Stimulated activated CD8-positive, alpha-beta memory T cell treated with anti-CD3 and anti-CD28 coated beads, Interleukin-7, amount 100 ng/mL, for 48 hours (primary cell): ENCODE results near the gene HS3ST3B1.
A peak's percentile ranks its signal among the peaks of the same experiment; 100 is the strongest.

Experiments used
- DNase-seq, 2 donors: peaks; one replicate each; pipeline ENCODE4 v3.0.0-alpha.2; 2020; ENCODE audit warnings: low read depth in 1 of 2; ENCODE audit errors: extremely low read depth in 1 of 2

The HS3ST3B1 gene

DNA sequence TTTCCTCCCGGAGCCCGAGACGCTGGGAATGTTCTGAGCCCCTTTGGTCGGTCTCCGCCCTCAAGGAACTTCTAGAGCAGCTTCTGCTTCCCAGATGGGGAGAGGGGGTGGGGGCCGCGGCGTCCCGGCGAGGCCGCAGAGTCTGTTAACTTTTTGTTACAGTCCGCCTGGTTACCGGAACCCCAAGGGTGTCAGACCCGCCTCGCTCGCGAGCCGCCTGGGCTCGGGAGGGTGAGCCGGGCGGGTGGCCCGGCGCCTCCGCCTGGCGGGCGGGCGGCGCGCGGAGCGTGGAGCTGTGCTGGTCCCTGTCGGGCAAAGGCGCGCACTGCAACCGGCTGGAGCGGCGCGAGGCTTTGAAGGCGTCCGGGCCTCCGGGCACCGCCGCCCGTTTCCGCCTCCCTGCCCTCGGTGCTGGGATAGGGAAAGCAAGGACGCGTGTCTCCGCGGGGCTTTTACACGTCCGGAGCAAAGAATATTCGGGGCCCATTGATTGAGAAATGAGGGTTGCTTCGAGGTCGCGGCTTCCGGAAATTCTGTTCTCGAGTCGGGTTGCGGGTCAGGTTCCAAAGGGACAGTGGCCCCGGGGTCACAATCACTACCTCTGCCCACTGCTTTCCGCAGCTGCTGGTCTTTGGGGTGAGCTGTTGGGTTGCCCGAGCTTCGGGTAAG is 1.7 kb downstream of the HS3ST3B1 start:
- DNase-seq: peak in 1 of 2 donors; percentile 79

- no peak for DNase-seq
These were observed 2.7 kb downstream of the HS3ST3B1 start for GRCh38 chr17:14303343-14304221.

DNA sequence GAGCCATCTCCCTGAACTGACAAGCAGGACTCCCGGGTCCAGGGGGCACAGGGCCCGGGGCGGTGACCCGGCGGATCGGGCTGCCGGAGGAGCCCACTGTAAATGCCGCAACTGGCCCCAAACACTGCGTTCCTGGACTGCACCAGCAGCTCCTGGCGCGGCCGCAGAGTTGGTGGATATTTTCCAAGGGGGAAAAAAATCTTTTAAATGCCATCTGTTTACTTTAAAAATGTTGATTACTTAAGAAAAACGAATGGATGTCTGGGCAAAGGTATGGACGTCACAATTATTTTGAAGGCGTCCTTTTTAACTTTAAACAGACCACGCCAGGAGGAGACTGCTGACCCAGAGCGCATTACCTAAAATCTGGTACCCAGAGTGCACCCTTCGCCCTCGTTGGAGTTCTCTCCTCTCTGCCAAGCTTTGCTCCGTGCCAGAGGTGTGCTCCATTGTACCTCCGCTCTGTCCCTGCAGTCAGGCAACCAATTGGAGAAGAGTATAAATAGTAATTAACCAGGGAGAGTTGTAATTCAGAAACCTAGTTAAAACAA is 3.4 kb downstream of the HS3ST3B1 start:
- no peak for DNase-seq

GRCh38 chr17:14304773-14305517 is 4.1 kb downstream of the HS3ST3B1 start:
- no peak for DNase-seq

DNA sequence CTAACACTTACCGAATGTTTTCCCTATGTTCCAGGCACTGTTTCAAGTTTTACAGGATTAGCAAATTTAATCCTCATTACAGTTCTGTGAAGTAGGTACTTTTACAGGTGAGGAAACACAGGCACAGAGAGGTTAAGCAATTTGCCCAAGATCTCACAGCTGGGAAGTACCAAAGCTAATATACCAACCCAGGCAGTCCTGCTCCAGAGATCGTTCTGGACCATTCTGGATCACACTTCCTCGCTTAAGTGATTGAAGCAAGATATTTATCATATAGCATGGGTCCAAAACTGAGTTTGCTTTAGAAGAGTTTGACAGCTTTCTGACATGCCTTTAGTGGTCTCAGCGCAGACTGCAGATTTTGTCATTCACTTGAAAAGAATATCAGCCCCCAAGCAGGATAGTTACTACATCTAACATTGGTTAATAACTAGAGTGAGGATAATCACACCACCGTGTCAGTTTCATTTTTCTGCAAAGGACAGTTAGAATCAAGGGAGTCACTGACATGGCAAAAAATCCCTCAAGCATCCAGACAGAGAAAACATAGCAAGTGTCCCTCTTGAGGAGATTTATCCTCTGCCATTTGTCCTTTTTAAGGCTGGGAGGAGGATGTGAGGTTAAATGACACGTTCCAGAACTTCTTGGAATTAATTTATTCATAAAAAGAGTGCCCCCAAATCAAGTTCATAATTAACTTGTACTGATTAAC is 5.1 kb downstream of the HS3ST3B1 start:
- no peak for DNase-seq

GRCh38 chr17:14306596-14306995 is 5.7 kb downstream of the HS3ST3B1 start:
- DNase-seq: no peak

DNA sequence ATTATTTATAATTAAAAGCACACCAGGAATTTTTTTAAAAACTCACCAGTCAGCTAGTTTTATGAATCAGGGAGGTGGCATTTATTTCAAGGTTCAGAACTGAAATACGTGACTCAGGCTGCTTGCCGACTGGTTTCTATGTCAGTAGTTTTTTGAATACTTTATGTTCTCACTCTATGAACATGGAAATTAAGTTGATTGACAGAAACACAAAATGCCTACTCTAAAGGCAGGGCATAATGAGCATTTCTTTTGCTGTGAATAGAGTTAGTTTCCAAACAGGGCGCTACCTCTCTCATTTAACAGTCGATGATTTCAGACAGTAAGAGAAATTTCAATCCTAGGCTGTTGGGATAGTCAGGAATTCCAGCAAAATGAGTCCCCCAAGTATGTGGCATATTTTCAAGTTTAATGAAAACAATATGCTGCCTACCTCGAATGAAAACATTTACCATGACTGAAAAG is 6.7 kb downstream of the HS3ST3B1 start:
- no peak for DNase-seq

DNA sequence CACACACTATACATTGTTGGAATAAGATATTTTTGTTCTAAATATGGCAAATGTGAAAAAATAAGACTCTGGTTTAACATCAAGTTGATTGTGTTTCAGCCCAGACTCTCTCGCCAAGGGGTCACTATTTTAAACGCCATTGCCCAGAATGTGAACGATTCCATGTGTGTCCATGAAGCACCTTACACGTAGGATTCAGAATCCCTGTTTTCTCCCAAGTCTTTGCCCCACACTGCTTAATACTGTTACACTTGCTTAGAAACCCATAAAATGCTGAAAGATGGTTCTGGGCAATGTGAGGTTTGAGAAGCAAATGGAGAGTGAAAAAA is 7.7 kb downstream of the HS3ST3B1 start:
- no peak for DNase-seq

DNA sequence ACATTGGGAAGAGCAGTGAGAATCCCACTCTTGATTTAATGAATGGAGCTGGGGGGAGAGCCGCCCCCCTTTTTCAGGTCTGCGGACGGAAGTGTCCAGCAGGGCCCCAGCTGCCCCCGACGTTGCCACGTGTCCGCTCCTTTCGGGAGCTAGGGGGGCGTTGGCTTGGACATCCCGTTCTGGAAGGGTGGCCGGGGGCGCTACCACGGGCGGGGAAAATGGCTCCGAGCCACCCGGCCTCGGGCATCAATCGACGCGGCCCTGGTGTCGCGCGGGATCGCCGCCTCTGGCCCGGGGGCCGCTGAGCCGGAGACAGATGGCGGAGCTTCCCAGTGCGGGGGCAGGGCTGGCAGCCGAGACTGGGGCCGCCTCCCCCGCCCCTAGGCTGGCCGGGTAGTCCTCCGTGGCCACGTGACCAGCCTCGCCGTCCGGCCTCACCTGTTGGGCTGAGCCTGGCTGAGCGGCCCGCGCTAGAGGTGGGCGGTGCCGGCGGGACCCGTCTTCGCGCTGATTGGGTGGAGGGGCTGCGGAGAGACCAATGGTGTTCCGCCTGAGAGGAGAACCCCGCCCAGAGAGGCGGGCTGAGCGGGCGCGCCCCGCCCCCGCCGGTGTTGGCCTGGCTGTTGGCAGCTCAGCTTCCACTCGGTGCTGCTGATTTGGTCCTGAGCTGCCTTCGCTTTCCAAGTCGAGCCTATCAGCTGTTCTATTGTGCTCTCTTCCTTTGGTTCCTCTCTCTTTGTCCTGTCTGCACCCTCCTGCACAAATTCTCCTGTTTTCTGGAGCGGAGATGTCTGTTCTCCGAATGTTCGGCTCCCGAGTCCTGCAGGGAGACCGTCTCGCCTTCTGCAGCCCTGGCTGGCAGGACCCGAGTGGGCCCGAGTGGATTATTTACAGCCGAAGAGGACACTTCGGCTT is 8.3 kb downstream of the HS3ST3B1 start:
- DNase-seq: peak; percentile 88 to 90

DNA sequence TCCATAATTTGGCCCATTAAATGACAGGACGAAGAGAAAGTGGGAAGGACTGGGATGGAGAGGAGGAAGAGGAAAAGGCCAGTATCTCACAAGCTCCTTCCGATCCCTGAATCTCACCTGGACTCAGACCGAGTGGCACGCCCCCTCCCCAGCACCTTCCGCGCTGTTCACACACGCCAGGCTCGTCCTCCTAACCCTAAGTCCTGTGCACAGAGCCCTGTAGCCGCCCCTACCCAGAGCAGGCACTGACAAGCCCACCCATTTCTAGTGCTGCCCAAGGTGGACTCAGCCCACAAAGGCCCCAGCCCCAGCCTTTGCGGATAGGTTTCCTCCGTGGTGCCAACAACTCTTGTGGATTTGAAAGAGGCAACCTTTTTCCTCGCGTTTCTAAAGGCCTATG is 9.2 kb downstream of the HS3ST3B1 start:
- DNase-seq: no peak

GRCh38 chr17:14310605-14311004 is 9.7 kb downstream of the HS3ST3B1 start:
- DNase-seq: no peak

GRCh38 chr17:14311186-14311705 is 10.4 kb downstream of the HS3ST3B1 start:
- no peak for DNase-seq

GRCh38 chr17:14311981-14312380 is 11.1 kb downstream of the HS3ST3B1 start:
- no peak for DNase-seq

GRCh38 chr17:14312522-14312921 is 11.6 kb downstream of the HS3ST3B1 start:
- DNase-seq: no peak

DNA sequence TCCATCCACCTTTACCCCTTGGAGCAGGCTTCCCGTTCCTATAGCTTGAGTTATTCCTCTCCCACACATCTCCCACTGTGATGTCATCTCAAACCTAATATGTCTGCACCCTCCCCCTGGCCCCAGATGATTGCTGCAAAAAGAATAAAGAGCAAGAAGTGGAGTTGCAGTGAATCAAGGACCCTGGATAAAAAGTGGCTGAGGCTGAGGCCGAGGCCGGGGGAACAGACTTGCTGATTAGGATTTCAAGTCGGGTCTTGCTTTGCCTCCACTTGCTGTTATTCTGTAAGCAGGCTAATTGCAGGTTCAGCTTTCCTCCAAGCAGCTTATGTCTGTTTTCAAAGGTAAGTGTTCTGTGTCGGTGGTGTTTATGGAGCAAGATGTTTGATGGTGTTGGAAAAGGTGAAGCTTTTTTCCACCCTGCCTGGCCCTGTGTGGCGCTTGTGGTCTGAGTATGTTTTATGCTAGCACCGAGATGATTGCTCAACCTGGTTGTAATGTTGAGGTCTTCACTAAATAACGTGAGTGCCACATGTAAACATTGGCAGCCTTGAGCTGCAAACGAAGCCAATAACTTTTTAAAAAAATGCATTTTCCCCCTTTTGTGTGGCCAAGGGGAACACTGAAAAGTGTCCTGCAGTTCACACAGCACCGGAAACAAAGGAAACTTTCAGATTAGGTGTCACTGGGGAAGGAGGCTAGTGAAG is 15.4 kb downstream of the HS3ST3B1 start:
- no peak for DNase-seq

DNA sequence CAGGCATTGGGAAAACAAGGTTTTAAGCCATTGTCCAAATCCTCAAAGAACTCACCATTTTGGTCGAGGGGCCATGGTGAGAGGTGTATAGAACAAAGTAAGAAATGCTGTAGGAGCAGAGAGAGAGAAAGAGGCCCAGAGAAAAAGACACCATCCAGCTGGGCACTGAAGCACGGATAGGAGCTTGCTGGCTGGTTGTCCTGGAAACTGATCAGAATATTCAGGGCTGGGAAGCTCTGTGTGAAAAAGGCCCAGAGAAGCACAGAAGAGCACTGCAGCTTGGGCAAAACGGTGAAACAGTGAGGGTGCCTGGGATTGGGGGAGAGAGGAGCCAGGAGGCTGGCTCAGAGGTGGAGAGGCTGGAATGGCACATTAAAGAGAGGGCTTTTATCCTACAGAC is 16.5 kb downstream of the HS3ST3B1 start:
- DNase-seq: no peak

GRCh38 chr17:14318109-14318917 is 17.4 kb downstream of the HS3ST3B1 start:
- no peak for DNase-seq

DNA sequence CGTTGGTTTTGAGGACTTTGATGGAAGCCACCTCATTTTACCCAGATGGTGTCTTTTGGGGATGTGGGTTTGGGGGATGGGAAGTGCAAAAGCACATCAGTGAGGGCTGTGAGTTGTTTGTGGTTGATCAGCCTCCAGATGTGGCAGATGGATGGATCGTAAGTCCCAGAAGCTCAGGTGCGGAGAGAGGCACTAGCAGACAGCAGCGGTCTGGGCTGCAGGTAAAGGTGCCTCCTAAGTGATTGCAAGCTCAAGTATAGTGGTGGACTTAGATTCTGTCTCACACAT is 18.0 kb downstream of the HS3ST3B1 start:
- DNase-seq: no peak
